Middle frontal gyrus (tissue), 1 donor: ENCODE data around the gene SHC1.

ENCODE experiments used
- DNase-seq: peaks from one replicate; pipeline ENCODE4 v3.0.0-alpha.2; 2015; ENCODE audit warnings: low spot score; ENCODE audit errors: extremely low spot score

SHC1 gene

DNA sequence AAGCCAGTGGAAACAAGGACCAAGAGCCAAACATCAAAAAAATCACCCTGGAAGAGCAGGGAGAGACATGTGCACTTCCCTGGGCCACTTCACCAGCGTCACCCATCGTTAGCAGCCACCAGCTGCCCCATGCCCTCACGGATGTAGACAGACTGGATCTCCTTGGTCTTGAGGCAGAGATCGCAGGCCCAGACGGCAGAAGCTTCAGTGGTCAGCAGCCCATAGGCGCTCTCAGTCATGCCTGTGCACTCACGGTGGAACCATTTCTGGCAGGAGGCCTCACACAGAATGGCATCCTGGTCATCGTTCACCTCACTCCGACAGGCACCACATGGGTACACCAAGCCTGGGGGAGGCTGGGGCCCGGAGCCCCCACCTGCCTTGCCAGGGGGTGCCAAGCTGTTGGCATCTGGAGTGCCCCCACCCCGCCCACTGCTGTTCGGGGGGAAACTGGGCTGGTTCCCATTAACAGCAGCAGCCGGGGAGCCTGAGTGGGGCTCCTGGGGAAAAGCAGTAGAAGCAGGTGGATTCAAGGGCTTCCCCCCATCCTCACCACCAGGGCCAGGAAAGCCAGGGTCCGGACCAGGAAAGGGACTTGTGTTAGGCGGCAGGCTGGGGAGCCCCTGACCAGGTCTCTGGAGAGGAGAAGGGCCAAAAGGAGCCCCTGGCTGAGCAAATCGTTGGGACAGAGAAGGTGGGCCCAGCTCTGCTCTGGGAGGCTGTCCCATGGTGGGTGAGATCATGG lies 11.7 kb downstream of the SHC1 start:
- DNase-seq = no peak

DNA sequence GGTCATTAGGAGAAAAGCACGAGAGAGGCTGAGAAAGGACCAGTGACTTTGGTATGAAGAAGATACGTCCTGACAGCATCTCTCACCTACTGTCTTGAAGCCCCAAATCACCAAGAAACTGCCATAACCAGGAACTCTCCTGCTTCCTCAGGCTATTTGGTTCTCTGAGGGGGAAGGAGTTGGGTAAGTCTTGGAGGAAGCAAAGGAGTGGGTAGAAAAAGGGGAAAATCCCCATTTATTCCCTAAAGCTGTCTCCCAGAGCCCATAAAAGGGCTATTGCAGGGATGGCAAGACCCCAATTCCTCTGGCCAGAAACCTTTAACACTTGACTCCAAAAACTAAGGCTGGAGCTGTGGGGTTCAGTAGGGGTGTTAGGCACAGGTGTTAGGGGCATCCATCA lies 12.5 kb downstream of the SHC1 start:
- no peak for DNase-seq

DNA sequence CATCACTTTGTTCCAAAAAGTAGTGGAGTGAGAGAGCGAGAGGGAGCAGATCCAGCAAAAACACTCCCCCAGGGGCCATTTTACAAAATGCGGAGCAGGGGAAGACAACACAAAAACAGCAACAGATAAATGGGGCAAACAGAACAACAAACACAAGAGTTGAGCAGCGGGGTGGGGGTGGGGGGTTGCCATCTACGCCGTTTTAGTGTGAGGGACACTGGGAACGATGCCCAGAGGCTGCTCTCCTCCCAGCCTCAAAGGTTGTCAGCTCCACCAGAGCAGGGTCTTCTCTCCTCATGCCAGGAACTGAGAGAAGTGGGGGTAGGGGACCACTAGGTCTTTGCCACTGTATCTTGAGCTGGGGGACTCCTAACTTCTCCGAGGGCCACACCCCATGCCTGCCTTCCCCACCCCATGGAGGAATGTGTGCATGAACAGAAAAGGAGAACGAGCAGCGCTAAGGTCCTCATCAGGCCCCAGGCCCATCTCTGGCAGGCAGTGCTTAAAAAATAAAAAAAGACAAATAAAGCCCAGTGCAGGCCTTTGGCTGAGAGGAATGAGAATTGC lies 13.4 kb downstream of the SHC1 start:
- DNase-seq = no peak

DNA sequence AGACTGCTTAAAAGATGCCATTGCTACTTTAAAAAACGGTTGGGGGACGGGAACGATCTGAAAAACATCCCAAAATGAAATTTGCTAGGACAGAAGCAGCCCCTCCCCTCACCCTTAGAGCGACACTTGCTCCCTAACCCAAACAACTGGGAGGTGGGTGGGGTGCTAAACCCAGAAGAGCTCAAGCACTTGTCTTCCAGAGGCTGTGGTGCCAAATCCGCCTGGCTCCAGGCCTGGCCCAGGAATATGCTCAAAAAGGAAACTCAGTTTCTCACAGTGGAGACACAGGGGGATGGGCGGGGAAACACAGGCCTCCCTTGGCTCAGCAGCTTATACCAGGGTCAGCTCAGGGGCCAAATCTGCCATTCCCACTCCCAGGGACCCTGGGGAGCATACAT lies 14.0 kb downstream of the SHC1 start:
- no peak for DNase-seq

DNA sequence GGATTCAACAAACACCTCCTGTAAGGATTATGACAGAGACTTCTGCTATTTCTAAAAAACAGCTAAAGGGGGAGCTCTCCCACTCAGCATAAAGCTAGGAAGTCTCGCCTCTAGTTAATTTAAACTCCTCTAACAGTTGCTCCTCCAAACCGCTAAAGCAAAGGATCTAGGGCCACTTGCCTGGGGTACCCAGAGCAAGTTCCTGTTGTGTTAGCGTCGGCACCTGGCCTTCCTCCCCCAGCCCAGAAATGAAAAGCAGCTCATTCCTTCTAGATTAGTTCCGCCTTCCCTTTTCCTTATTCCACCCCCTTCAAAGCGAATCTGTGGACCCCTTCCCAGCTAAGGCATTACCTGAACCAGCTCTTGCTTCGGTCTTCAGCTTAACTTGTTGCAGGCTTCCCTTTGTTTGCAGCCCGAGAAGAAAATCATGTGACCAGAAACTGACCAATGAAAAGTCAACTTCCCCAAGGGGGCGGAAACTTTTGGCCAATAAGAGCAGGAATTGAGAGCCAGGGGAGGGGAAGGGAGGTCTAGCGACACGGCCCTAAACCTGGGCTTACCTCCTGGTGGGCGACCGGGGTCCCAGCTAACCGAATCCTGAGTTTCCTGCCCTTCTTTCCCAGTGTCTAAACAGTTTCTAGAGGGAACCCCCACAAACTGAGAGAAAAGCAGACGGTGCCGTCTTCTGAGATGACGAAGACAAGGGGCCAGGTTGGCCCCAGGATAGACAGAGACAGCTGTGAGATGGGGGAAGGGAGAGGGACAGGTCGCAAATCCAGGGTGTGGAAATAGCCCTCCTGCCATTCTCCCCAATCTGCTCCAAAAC lies 14.6 kb downstream of the SHC1 start, which contains the start of gene PBXIP1:
TSS of gene PBXIP1 (minus strand) at position 382 of the 826 bp plus-strand sequence. CDS start 2,378 bp downstream, outside the sequence.
- DNase-seq = peak; percentile 89

DNA sequence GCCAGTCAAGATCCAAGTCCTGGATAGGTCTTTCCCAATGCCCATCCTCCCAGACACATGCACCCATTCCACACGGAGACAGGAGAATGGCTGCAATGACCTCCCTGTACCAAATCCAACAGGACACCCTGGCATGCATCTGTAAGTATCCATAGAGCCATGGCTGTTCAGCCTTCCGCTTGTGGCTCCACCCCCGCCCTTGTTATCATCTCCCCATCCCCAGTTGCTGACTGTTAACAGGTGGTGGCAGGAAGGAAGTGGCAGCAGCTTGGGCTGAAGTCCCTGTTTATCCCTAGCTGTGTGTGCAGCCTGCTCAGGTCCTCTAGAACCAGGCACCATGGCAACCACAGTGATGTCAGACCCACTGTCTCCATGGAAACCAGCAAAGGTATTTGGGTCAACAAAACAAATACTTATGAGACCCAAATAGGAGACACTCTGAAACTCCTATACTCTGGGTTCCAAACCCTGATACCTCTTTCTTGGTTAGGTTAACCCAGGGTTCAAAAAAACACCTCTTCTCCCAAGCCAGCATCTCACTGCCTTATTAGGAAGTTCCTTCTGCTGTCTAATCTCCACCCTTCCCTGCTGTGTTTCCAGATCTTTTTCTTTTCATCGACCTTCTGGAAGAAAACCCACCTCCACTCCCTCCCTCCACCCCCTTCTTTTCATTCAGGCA lies 15.4 kb downstream of the SHC1 start:
- peak; percentile 60 for DNase-seq

DNA sequence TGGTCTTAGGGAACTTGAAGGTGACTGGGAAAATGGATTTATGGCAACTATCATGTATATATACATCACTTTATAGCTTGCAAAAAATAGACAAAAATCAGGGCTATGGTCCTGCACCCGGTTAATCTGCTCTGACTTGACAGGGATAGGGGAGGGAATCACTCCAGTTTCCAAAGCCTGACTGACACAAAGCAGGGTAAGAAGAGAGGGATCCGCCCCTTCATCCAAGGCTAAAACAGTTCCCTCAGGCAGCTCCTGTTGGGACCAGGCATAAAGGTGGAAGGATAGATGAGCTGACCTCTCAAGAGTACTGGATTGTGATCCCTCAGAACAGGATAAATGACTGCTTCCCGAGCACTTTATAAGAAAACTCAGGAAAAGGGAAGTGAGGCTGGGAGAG lies 16.0 kb downstream of the SHC1 start:
- DNase-seq = no peak

DNA sequence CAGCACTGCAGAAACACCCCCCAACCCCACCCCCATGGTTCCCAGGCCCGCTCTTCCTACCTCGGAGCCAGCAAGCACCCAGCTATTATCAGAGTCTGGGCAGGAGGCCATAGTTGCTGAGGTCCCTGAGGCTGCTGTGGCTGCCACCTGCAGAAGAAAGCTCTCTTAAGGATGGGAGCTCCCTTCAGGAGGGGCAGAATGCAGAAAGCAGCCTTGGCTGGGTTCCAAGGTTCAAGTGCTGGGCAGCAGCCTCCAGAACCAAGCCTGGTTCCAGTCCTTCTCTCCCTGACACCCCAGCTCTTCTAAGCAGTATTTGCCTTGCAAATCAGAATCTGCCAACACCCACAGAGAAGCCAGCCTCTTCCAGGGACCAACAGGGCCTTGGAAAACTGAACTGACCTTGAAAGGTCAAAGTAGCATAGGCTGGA lies 16.9 kb downstream of the SHC1 start:
- DNase-seq = no peak

DNA sequence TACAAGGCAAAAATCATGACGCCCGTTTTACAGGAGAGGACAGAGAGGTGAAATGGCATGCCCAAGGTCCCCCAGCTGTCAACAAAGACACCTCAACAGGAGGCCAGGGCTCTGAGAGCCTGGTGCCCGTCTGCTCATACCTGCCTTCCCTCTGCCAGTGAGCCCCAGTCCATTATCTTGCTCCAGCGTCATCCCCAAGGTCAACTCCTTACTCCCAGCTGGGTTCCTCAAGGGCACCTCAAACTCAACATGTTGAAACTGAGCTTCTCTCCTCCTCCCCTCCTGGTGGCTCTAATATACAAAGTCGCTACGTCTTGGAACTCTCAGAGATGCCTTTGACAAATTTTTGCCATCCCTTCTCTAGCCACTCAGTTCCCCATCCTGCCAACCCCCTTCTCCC lies 17.9 kb downstream of the SHC1 start:
- no peak for DNase-seq

DNA sequence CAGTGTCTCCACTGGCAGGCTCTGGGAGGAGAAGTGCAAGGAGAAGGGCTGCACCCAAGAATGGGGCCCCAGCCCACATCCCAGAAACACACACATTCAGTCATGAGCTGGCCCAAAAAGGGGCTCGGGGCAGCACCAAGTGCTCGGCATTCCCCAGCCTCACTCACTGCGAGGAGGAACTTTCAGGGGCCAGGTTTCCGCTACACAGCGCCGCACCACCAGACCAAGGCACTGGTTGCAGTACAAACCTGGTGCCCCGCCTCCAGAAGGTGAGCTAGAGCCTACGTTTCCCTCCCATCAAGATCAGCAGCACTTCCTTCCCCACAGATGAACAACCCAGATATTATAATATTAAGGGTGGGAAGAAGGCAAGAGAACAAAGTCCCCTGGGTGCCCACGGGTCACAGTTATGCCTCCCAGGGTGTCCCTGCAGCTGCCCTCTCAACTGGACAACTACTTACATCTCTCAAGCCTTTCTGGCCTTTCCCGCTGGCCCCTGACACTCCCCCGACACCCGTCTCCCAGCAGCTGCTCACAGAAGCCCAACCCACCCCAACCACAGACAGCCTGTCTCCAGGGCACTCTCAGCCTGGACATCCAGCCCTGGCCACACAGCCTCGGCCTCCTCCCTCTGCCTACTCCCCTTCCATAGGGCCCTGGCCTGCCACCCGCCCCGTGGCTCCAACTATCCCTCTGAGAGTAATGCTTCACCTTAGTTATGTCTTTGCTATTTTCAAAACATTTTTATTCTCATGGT lies 18.5 kb downstream of the SHC1 start:
- no peak for DNase-seq

DNA sequence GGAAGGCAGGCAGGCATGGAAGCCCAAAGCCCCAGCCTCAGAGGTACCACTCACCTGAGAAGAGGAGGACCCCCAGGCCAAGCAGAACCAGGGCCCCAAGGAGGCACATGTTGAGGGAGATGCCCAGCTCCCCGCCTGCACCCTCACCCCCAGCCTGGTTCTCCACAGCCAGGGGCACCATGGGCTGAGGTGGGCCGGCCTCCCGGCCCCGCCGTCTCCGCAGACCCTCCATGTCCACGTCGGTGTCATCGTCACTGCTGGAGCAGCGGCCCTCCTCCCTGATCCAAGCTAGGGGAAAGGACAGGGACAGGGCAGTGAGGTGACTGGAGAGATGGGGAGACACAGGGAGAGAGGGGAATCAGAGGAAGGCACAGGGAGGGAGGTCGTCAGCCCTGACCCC lies 22.5 kb downstream of the SHC1 start:
- DNase-seq = no peak

DNA sequence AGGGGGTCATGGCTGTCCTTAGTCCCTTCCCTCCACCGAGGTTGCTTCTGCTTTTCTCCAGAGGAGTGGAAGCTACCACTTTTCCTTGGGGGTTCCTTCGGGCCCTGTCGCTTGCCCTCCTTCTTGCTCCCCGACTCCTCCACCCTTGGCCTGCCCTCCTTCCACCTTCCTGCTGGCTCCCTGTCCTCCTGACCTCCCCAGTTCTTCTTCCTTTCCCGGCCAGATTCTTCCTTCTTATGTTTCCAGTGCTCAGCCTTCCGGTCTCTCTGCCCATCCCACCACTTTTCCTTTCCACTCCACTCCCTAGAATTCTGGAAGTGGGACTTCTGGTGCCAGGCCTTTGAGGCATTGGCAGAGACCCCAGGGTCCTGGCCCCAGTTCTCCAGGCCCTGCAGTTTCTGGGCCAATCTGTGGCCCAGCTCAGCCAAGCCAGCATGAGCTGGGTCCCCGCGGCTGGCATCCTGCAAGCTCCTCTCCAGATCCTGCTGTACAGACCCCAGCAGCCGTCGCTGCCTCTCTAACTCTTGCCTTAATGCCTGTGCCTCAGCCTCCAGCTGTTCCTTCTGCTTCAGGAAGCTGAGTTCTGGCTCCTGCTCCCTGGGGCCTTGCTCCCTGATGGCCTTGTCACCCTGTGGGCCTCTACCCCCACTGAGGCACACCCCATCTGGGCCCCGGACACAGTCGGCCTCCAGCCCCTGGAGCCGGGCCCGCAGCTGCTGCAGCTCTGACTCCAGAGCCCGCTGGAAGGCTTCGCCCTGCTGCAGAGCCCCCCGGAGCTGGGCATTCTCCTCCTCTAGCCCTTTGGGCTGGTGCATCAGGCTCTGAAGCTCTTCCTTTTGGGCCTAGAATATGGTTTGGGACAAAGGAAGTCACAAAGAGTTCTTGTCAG lies 24.3 kb downstream of the SHC1 start:
- no peak for DNase-seq

DNA sequence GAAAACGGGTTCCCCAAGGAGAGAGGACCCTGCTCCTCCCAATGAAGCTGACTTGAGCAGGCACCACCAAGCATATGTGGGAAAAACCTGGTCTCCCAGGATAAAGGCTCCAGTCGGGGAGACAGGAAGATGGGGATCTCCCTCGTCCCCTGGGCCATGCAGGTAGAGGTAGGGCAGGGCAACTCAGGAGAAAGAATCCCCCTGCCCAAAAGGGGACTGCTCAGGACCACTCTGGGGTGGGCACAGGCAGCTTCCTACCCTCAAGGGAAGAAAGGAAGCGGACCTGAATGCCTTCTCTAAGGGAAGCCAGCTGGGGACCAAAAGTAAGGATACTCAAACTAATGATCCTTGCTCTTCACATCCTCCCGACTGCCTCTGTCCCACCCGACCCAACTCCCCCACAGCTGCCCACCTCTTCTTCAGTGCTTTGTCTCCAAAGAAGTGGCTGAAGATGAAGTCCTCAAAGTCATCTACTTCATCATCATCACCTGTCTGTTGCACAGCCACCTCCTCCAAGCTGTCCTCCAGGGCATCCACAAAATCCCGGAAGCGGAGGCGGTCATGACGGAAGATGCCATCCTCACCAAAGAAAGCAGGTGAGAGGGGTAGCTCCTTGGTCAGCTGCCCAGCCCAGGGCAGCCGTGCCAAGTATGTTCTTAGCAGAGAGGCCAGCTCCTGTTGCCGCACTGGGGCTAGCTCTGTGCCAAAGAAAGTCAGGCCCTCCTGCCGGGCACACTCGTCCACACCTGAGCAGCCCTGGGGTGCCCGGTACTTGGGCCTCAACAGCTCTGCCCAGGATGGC lies 25.2 kb downstream of the SHC1 start:
- no peak for DNase-seq

DNA sequence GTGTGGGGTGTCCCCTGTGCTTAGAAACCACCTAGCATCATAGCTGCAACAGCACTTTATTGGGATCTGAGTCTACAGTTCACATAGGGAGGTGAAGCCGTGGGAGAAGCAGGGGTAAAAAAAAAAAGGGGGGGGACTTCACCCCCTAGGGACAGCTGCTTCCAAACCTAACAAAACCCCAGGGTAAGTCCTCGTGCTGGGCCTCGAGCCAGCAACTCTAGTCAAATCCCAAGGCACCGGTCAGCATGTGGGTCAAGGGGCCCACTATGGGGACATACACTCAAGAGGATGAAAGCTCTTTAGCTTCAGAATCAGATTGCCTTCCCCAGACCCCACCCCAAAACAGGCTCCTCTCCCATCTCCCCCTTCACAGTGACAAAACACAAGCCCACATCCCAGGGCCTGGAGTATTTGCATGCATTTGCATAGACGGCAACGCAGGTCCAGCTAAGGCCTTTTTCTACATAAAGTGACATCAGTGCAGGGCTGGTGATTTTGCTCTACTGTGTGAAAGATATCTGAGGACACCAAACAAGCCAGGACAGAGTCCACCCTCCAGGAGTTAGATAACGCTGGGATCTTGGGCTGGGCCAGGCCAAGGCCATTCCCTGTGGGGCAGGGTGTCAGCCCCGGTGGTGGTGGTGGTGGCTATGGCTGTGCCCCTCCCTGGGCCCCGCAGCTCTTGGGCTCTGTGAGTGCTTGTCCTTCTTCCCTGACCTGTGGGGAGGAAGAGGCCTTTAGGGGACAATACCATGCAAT lies 26.0 kb downstream of the SHC1 start:
- DNase-seq = no peak

DNA sequence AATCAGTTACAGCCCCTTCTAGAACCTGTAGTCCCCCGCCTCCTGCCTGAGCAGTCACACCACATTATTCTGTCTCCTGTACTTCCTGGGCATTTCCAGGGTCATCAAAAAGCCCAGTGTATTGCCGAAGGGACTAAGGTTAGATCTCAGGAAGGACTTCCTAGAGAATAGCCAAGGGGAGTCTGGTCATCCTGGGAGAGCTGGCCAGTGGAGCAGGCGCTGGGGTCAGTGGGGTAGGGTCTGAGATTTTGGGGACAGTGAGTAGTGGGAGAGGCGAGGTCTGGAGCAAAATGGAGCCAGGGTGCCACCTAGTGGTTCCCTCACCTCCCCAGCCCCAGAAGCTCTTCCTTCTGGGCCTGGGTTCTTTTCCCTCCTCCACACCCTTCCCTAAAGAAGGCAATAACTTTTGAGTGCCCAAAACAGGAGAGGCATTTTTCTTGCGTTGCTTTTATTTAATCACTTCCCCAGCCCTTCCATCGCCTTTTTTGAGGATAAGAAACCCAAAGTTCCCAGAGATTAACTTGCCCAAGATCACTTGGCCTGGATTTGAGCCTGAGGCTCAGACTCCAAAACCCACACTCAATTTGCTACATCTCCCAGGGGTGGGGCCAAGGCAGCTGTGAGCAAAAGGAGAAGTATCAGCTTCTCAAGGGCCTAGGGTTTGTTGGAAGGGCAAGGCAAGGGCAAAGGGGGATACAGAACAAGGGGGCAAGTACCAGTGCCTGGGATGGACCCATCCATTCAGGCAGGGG lies 26.7 kb downstream of the SHC1 start:
- DNase-seq = no peak

DNA sequence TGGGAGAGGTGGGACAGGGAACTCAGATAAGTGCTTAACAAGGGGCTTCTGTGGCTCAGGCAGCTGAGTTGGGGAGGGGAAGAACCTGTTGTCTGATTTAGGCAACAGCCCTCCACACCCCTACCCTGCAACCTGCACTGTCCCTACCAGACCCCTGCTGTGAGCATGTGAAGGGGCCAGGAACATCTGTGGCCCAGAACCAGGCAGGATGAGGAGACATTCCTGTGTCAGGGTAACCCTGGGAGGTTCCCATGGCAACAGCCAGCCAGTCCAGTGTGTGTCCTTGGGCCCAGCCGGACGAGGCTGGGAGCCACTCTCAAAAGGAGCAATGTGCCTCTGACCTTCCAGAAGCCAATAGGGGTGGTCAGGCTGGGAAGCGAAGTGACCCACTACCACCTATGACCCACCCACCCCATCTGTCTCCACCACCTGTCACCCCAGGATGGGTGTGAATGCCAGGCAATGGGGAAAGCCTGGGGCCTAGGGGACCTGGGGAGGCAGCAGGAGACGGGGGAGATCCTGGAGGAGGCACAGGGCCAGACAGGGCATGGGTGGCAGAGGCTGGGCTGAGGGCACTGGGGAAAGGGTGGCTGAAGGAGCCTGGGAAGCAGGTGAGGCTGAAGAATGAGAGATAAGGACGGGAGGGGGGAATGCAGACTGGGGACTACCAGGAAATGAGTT lies 29.1 kb downstream of the SHC1 start:
- DNase-seq = no peak

DNA sequence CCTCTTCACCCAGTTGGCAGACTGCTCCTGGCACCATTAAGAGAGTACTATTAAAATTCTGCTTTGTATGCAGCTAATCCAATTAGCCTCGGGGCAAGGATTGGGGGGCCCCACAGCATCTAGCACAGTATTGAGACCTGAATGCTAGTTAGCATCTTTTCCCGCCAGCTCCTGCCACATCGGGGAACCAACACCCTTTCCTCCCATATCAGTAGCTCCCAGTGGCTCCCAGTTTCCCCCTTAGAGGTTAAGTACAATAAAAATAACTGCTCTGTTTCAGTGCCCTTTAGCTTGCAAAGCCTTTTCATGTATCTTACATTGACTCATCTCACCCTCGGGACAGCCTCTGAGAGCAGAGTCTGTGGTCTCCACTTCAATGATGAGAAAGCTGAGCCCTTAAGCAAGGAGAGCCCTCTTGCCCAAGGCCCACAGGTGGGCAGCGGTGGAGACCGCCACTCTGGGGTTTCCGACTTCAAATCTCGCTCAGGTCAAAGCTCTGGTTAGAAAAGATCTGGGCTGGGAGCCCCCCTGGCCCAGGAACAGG lies 29.8 kb downstream of the SHC1 start:
- no peak for DNase-seq
